CD1c-positive myeloid dendritic cell (primary cell): ENCODE measurements around the gene NALCN.

Experiments
- DNase-seq: peaks from one replicate; pipeline ENCODE4 v3.0.0-alpha.2; 2016; ENCODE audit errors: extremely low spot score

Gene NALCN

DNA sequence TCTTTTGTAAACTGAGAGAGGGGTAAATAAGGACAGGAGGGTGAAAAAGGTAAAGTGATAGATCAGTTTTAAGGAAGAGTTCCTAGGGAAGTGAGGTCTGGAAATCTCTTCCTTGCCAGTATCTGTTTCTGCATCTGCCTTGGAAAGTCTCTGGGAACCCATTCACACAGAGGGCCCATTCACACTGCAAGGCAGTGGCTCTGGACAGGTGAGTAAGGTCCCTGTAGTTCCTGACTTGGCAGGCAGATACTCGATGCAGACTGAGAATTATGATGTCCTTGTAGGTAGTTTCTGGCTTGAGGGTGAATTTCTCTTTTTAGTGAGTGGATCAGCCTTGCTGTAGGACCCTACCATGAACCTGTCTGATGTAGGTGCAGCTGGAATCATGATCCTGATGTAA is 293.3 kb downstream of the NALCN start:
- no peak for DNase-seq

DNA sequence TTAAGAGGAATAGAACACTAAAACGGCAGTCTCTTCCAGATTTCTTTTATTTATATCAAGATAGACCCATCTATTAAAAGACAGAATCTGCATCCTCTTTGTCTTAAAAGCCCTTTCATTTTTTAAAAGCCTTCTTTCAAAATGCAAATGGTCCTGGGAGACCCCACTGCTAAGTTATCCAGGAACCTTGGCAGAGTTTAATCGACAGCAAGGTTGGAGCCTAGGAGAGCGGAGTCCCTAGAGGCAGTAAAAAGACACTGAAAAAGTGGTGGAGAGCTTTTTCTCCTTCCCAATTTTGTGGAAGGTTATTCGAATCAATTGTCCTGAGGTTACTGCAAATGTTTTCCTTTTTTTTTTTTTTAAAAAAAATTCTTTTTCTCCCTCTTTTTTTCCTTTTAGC is 294.7 kb downstream of the NALCN start:
- DNase-seq = no peak

- DNase-seq = no peak
Observed at GRCh38 chr13:101120007-101120406, 296.3 kb downstream of the NALCN start.

- no peak for DNase-seq
Observed at GRCh38 chr13:101116826-101117225, 299.5 kb downstream of the NALCN start.

DNA sequence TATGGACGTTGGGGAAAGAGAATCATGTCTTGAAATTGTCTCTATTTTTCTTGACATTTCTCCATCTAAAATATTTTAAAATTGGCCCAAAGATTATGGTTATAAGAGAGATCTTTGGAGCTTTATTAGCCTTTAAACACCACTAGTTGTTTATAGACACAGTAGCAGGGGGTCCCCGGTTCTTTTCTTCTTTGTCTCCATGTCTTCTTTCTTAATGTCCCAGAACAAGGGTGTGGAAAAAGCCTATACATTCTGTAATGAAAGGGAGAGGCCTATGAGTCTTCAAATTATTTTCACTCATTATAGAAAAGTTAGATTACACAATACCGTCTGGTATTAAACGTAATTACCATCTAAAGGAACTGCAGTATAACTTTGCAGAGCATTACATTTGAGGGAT is 300.0 kb downstream of the NALCN start:
- DNase-seq = no peak

- DNase-seq = no peak
Observed at GRCh38 chr13:101115762-101116171, 300.5 kb downstream of the NALCN start.

- no peak for DNase-seq
Observed at GRCh38 chr13:101111894-101112293, 304.4 kb downstream of the NALCN start.

DNA sequence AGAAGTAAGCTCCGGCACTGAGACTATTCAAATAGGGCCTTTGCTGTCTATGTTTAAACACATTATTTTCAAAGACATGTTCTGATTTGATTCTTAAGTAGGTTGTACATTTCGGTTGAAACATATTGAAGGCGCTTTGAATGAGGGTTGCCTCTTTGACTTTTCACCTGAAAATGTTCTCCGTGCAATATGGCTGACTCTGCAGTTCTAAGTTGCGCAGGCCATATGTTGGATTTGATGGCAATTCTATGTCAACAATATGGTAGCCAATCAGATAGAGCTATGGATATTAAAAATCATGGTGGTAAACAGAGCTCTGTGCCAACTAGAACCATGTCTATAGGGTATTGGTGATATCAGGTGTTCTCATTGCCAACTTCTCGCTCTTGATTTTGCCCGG is 307.3 kb downstream of the NALCN start:
- DNase-seq = no peak

GRCh38 chr13:101098873-101099272 is 317.4 kb downstream of the NALCN start:
- DNase-seq = no peak

DNA sequence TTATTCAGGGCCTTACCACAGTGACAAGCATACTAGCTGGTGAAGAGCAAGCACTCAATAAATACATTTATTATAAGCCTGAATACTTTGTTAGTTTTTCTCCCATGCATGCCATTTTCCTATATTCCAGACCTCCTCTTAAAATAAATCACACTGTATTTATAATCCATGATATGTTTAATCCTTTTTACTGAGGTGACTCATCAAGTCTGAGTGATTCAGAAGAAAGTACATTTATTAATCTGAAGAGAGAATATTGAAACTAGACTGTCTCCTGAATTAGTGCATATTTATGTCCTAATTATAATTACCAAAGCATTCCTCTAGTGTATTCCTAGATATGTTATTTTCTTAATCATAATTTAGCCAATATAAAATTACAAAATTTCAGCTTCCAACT is 323.3 kb downstream of the NALCN start:
- no peak for DNase-seq

GRCh38 chr13:101090287-101090686 is 326.0 kb downstream of the NALCN start:
- no peak for DNase-seq

DNA sequence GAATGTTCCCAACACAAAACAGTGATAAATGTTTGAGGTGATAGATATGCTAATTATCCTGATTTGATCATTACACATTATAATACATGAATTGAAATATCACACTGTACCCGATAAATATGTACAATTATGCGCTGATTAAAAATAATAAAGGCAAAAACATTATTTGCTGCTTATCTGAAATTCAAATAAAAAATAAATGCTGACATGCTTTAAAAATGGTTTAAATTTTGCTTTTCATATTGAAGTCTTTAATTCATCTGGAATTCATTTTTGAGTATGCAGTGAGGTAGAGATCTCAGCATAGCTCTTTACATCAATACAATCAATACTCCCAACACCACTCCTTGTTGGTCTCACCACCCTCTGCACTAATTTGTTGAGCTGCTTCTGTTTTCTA is 330.8 kb downstream of the NALCN start:
- DNase-seq = no peak

GRCh38 chr13:101082441-101082840 is 333.9 kb downstream of the NALCN start:
- no peak for DNase-seq

GRCh38 chr13:101080616-101081015 is 335.7 kb downstream of the NALCN start:
- DNase-seq = no peak

GRCh38 chr13:101065329-101065728 is 351.0 kb downstream of the NALCN start:
- no peak for DNase-seq

DNA sequence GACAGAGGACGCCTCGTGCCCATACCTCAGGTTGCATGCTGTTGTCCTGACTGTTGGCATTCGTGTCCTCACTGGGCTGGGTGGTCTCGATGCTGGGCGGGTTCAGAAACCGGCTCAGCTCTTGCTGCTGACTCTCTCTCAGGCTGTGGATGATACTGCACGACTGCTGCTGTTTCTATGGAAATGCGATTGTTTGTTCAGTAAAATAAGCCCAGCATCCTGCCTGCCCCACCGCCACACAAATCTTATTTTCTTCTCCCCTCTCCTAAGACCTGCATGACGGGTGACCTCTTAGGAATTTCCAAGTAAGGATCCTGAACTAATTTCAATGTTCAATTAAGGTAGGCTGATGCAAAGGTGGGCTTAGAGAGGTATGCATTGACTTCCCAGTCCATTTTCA is 356.5 kb downstream of the NALCN start:
- no peak for DNase-seq

DNA sequence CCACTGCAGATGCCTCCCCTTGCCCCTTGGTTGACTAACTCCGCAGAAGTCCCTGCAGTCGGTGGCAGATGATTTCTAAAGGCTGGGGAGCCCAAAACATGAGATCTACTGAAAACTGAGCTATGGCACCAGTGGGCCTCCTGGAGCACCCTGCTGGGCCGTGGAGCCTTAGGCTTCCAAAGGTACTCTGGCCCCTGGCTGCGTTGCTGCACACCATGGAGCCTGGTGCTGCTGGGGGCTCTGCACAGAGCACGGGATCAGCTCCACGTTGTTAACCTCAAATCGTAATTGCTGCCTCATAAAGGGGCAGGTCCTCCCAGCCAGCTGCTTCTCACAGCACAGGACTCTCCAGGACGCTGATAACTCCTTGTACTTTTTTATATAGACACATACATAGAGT is 357.5 kb downstream of the NALCN start:
- DNase-seq = no peak

- no peak for DNase-seq
Observed at GRCh38 chr13:101053301-101054093, 362.8 kb downstream of the NALCN start.

- no peak for DNase-seq
Observed at GRCh38 chr13:101049166-101049850, 367.0 kb downstream of the NALCN start.

- DNase-seq = no peak
Observed at GRCh38 chr13:101036546-101036945, 379.8 kb downstream of the NALCN start.

DNA sequence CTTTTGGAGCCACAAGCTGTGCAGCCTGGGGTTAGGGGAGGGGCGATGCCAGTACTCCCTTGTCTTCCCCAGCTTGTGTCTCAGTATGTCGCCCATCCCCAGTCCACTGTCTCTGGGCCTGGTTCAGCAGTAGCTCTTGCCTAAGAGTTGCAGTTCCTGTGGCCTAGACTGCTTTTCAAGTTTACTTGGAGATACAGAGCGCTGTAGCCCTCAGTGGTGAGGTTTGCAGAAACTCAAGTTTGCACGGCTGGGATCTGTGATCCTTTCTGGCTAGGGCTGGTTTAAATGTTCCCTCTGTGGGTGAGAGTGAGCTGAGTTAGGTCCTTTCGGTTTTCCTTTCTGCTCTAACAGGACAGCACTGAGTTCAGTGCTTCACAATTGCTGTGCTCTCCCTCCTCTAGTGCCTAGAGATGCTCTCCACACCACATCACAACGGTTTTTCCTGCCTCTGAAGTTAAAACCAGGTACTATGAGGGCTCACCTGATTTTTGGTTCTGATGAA is 381.1 kb downstream of the NALCN start:
- DNase-seq = no peak

DNA sequence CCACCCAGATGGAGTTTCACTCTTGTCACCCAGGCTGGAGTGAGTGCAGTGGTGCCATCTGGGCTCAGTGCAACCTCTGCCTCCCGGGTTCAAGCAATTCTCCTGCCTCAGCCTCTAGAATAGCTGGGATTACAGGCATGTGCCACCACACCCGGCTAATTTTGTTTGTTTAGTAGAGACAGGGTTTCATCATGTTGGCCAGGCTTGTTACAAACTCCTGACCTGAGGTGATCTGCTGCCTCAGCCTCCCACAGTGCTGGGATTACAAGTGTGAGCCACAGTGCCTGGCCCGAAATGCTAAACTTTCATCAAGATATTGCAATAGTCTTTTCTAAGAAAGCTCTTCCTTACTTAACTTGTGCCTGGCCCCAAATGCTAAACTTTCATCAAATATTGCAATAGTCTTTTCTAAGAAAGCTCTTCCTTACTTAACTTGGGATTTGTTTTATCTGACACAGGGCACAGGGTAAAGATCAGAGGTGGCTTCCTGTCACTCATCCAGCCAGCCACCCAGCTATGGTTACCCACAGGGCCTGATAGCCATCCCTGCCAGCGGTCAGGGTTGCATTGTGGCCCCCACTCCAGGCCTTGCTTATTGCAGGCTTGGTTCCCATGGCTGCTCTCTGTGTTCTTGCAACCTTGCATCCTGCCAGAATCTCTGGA is 389.4 kb downstream of the NALCN start:
- no peak for DNase-seq

GRCh38 chr13:101026328-101026727 is 390.0 kb downstream of the NALCN start:
- no peak for DNase-seq
